SK-N-SH treated with all-trans-retinoic acid at 6 μM for 48 hours (cell line): ENCODE measurements around the gene HOXC10.

Experiments
- ARNTL ChIP-seq: fragments of 450-650 bp; formaldehyde crosslinking; IDR thresholded peaks from 2 replicates; pipeline ENCODE4 v1.5.0; 2020; ENCODE audit warnings: low read depth, mild to moderate bottlenecking, moderate library complexity, borderline replicate concordance
- PPARA ChIP-seq: fragments of 250-450 bp; sonication (Bioruptor Pico); IDR thresholded peaks from 2 replicates; pipeline ENCODE4 v1.5.0; 2020; ENCODE audit warnings: mild to moderate bottlenecking, borderline replicate concordance
- ZC3H10 ChIP-seq: fragments of 250-450 bp; sonication (Bioruptor Pico); IDR thresholded peaks from 2 replicates; pipeline ENCODE4 v1.5.1; 2021; ENCODE audit warnings: mild to moderate bottlenecking, moderate library complexity
- ZNF70 ChIP-seq: fragments of 450-650 bp; formaldehyde crosslinking; IDR thresholded peaks from 2 replicates; pipeline ENCODE4 v1.5.0; 2020; ENCODE audit warnings: mild to moderate bottlenecking, moderate library complexity
- TF ChIP-seq, protein P1 (sequence below): fragments of 250-450 bp; sonication (Bioruptor Pico); IDR thresholded peaks from 2 replicates; pipeline ENCODE4 v1.8.0; 2020; ENCODE audit warnings: mild to moderate bottlenecking, moderate library complexity, borderline replicate concordance

DNA sequence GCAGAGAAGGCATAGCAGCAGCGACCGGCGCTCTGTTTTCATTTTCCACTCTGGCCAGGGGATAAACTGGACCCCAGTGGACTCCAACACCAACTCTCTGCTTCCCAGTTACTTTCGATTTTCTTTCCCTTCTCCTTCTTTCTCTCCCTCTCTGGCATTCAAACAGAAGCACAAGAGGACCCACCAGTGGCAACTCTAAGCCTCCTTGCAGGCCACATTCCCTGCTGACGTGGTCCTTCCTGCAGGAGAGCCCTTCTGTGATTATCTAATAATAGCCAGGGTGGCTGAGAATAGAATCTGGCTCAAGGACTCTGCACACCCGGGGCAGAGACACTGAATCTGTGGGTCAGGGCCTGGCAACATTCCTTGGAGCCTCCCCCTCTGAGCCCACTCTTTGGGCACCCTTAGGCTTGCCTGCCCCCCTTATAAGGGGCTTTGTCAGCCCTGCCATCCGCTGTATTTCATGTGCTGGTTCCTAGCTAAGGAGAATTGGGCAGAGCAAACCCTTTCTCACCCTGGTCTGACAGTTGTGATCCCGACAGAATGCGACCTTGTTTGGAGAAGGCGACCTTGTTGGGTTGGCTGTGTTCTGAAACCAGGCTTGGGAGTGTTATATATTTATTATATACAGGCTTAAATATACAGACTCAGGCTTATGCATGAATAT lies 35.1 kb downstream of the HOXC10 start:
- TF ChIP-seq PPARA, result no peak
- no peak for TF ChIP-seq ARNTL (CRISPR knock-in tag)
- TF ChIP-seq, protein P1, sequence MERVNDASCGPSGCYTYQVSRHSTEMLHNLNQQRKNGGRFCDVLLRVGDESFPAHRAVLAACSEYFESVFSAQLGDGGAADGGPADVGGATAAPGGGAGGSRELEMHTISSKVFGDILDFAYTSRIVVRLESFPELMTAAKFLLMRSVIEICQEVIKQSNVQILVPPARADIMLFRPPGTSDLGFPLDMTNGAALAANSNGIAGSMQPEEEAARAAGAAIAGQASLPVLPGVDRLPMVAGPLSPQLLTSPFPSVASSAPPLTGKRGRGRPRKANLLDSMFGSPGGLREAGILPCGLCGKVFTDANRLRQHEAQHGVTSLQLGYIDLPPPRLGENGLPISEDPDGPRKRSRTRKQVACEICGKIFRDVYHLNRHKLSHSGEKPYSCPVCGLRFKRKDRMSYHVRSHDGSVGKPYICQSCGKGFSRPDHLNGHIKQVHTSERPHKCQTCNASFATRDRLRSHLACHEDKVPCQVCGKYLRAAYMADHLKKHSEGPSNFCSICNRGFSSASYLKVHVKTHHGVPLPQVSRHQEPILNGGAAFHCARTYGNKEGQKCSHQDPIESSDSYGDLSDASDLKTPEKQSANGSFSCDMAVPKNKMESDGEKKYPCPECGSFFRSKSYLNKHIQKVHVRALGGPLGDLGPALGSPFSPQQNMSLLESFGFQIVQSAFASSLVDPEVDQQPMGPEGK (CRISPR knock-in tag), result no peak
- no peak for TF ChIP-seq ZNF70 (CRISPR knock-in tag)
- TF ChIP-seq ZC3H10 (CRISPR knock-in tag), result no peak
